ENCODE results near the gene SMR3B.
A peak's percentile ranks its signal among the peaks of the same experiment; 100 is the strongest.

SMR3B gene

DNA sequence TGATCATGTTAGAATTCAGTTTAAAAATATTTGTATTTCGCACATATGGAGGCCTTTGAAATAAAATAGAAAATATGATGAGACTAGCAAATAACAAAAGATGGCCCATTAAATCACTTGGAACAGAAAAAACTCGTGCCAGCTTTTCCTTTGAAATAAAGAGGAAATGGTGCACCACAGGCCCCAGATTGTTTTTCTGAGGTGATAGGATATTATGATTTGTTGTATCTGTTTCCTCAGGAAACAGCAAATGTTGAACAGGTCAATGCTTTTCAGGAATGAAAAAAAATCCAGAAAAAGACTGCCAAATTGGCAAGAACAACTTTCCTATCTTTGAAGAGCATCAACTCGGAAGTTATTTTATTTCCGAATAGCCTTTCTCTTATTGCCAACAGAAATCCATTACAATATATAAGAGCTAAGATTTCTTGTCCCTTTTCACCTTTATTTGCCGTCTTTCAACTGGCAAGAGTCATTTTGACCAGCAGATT lies at the start of gene SMR3B:
Gene SMR3B (plus strand): TSS at position 441 of the 491 bp plus-strand sequence. CDS start 1,380 bp downstream, outside the sequence.
- no peak for DNase-seq
- intact Hi-C loops (cut with DNase I) = no loop called here

DNA sequence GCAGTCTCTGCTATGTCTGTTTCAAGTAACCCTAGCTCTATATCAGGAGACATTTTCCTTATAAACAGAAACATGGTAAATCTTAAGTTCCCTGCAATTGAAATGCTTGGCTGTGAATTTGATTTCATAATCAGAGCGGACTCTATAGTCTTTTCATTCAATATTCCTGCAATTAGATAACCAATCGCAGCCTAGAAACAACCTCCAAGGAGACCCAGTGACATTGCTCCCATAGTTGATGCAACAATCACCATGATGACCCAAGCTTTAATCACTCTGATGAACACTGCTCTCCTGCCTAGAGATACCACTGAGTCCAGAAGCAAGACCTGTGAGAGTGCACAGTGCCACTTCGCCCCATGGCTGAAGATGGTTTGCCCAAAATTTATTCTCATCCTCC lies 48.2 kb upstream of the SMR3B start, which contains the start of gene CABS1:
Gene CABS1 (plus strand): TSS at position 301 of the 400 bp plus-strand sequence. CDS start 59 bp downstream, at position 360.
- intact Hi-C loops (cut with DNase I) = no loop called here
- no peak for DNase-seq

DNA sequence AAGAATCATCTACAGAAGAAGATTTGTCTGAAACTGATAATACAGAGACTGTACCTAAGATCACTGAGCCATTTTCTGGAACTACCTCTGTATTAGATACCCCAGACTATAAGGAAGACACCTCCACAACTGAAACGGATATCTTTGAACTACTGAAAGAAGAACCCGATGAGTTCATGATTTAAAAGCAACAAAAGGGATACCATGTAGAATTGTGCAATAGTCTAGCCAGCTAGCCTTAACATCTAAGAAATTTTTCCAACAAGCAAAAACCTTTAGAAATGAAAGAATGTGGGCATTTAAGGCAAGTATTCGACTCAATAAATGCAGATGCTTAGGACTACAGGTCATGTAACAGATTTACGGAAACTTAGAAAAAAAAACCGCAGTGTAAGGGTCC lies 46.9 kb upstream of the SMR3B start:
- intact Hi-C loops (cut with DNase I) = no loop called here
- DNase-seq = no peak

DNA sequence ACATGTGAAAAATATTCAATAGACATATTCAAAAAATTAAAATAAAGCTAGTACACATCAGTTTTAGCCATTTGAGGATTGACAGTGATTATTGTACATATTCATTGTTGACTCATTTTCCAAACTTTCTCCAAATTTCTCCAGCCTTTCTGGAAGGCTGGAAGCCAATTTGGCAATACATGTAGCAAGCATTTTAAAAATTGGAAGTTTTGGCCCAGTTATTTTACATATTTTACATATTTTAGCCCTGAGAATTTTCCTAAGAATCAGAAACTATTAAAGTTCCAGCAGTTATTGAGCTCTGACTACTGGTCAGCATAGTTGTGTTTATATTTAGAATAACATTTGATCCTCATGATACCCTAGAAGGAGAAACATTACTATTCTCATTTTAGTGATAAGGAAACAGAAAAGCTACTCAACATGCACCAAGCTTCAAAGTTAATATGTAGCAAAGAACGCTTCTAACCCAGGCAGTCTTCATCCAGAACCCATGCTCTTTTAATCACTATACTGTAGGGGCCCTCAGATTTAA lies 45.0 kb upstream of the SMR3B start:
- no peak for DNase-seq
- intact Hi-C loops (cut with DNase I) = no loop called here

DNA sequence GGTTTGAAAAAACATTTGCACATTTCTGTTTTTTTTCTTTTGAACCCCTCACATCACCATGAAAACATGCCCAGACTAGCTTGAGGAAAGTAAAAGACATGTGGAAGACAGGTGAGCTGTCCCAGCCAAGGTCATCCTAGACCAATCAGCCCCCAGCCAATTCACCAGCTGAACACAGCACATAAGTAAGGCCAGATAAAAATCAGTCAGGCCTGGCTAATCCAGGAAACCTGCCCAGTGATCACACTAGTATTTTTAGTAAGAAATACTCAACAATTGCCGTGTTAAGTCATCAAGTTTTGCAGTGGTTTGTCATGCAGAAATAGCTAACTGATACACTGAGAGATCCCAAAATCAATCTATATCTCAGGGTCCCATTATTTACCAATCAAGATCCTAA lies 26.7 kb upstream of the SMR3B start:
- no peak for DNase-seq
- intact Hi-C loops (cut with DNase I) = no loop called here

DNA sequence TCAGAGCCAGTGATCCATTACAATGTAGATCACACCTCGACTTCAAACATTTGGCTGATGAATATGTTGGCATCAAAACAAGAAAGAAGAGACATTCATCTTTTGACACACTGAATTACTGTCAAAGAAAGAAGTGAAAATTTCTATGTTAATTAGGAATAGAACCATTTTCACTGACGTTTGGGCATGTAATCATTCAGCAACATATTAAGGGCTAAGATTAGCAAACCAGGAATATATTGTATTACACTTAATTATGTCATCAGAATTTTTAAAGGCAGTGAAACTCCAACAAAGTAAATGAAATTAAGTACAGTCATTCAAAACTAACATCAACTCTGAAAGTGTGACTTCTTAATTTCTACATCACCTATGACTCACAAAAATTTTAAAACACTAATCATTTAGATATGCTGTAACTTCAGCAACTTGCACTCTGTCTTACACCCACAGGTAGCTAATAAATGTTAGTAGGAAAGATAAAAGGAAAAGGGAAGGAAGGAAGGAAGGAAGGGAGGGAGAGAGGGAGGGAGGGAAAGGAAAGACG lies 23.7 kb upstream of the SMR3B start:
- intact Hi-C loops (cut with DNase I) = no loop called here

DNA sequence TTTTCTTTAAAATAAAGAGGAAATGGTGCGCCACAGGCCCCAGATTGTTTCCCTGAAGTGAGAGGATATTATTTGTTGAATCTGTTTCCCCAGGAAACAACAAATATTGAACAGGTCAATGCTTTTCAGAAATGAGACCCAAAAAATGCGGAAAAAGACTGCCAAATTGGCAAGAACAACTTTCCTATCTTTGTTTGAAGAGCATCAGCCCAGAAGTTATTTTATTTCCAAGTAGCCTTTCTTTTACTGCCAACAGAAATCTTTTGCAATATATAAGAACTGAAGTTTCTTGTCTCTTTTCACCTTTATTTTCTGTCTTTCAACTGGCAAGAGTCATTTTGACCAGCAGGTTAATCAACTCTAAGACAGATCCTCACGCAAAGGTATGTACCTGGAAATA lies 22.5 kb upstream of the SMR3B start, which contains the start of gene SMR3A:
Gene SMR3A (plus strand): TSS at position 301 of the 400 bp plus-strand sequence. CDS start 1,356 bp downstream, outside the sequence.
- intact Hi-C loops (cut with DNase I) = no loop called here
- no peak for DNase-seq

More for the DNA sequence above, 23.7 kb upstream of the SMR3B start:
- no peak for DNase-seq

DNA sequence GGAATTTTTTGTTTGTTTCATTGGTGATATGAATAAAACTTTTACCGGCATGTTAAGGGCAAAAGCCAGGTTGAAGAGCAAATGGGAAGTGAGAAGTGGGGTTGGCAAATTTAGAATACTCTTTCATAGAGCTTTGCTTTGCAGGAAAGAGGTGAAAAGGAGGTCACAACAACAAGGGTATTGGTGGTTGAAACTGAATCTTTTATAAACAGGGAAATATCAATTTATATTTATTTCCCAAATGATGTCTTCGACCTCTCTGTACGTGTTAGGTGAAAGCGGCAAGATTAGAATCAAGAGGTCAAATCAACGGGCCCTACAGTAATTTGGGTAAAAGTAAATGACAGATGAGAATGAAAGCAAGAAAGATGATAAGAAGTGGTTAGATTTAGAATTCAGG lies 18.9 kb upstream of the SMR3B start:
- intact Hi-C loops (cut with DNase I) = no loop called here
- no peak for DNase-seq

DNA sequence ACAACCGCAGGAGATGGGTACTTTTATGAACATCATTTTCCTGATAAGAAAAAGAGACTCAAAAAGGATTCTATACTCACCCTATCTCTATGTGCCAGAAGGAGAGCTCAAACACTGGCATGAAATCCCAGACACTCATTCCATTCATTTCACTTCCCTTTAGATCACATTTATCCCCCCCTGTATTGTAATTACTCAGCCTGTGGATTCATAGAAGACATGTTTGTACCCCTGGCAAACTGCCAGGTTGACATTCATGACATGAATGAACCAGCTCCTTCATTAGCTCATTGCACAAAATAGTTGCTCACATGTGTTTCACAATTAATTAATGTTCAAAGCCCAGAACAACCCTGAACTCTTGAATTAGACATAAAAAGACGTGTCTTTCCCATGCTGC lies 17.5 kb upstream of the SMR3B start:
- intact Hi-C loops (cut with DNase I) = no loop called here
- no peak for DNase-seq

DNA sequence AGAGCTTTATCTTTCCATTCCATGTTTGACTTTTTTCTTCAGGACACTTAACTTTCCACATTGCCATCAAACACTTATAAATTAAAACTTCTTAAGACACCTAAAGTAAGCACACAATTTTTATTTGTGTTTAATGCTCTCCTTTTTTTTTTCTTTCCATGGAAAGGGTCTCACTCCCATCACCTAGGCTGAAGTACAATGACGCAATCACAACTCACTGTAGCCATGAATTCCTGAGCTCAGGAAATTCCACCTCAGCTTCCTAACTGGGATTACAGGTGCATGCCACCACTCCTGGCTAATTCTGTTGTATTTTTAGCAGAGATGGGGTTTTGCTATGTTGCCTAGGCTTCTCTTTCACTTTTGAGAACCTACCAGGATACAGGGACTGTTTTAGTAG lies 15.1 kb upstream of the SMR3B start:
- no peak for DNase-seq
- intact Hi-C loops (cut with DNase I) = no loop called here

DNA sequence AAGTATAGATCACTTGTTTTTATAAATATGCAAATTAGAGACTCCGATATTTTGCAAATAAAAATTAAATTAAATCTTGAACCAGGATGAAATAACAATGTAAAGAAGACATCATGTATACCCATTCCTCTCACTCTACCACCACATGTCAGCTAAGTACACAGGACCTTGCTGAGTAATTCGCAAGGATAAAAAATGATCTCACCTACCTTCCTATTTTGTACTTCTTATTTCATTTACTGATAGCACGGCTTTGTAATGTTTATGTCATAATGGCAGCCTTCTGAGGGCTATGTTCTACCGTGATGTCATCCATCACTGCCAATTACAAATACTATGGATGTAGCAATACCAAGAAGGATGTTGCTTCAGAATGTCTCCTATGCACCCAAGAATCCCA lies 10.9 kb upstream of the SMR3B start:
- no peak for DNase-seq
- intact Hi-C loops (cut with DNase I) = no loop called here

DNA sequence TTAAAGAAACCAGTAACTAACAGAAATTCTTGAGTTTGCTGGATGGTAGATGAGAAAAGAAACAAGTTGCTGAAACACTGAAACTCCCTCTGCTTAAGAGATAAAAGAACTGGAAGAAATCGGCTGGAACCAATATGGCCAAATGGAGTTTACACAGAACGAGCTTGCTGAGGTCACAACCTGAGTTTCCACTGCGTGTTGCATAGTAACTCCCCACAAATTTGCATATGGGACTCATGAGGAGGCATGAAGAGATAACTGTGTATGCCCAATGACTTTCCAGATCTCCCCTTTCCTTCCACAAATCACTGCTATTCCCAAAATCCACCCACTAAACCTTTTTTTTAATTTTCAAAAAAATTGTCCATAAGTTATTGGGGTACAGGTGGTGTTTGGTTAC lies 10.2 kb upstream of the SMR3B start:
- intact Hi-C loops (cut with DNase I) = no loop called here
- no peak for DNase-seq

DNA sequence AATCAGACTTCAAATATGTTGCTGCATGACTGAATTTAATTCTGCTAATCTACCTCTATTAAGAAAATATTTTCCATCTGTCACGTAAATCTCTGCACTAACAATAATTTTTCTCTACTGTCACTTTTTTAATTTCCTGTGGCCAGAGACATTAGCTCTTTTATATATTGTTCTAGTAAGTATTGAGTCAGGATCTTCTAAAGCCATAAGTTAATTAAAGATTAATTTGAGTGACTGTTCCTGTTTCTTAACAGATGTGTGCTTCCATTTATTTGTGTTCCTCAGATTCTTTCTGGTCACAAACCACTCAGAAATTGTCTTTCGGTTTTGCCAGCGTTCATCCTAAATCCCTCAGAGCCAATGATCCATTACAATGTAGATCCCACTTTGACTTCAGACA lies 2.4 kb upstream of the SMR3B start:
- intact Hi-C loops (cut with DNase I) = no loop called here
- no peak for DNase-seq

DNA sequence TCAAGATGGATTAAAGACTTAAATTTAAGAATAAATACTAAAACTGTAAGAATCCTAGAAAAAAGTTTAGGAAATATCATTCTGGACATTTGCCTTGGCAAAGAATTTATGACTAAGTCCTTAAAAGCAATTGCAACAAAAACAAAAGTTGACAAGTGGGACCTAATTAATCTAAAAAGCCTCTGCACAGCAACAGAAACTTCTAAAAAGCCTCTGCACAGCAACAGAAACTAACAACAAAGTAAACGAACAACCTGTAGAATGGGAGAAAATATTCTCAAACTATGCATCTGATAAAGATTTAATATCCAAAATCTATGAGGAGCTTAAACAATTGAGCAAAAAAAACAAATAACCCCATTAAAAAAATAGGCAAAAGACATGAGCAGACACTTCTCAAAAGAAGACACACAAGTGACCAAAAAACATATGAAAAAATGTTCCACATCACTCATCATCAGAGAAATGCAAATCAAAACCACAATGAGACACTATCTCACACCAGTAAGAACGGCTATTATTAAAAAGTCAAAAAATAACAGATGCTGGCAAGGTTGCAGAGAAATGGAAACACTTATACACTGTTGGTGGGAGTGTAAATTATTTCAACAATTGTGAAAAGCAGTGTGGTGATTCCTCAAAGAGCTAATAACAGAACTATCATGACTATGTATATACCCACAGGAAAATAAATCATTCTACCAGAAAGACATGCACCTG lies 9.3 kb downstream of the SMR3B start:
- intact Hi-C loops (cut with DNase I) = no loop called here
- DNase-seq = no peak

DNA sequence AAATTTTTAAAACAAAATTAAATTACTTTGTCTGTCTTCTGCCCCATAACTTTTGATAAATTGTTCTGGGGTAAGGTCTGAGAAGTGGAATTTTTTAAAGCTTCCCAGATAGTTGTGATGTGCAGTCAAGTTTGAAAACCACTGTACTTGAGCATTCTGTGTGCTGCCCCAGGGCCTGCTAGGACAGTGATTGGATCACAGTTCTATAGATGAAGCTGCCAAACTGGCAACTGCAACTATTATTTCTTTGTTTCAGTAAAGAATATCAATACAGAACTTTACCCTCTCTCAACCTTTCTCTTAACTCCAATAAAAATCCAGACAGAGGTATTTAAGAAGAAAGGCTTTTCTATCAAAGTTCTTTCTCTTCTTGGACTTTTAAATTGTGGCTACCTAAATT lies 14.6 kb downstream of the SMR3B start, which contains the start of gene OPRPN:
Gene OPRPN (plus strand): TSS at position 361 of the 400 bp plus-strand sequence. CDS start 1,346 bp downstream, outside the sequence.
- intact Hi-C loops (cut with DNase I) = no loop called here
- DNase-seq = no peak

DNA sequence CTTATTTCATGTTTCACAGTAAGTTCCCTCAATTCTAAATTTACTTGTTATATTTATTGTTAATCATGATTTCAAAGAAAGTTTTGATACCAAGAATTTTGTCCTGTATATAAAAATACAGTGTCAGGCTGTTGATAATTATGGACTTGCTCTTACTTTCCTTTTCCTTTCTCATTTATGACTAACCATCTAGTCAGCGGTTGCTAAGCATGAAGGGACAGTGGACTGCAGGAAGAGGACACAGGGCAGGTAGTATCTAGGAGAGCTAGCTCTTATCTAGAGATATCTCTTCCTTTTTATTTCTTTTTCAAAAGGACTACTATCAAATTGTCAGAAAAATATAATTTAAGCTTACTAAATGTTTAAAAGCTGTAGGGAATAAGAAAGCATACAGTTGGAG lies 16.4 kb downstream of the SMR3B start:
- intact Hi-C loops (cut with DNase I) = no loop called here

DNA sequence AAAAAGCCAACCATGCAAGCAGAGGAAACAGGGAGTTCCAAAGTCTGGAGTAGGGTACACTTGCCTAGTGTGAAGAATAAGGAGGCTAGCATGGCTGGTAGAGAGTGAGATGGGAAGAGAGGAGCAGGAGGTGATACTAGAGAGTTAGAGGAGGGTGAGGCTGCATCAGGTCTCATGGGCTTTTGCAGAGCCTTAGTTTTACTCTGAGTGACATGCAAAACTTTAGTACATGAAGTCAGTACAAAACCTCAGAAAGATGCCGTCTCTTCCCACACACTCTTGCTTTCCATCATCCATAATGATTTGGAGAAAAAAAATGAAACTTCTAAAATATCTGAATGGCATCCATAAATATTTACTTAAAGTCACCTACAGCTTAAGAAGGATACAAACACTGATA lies 19.8 kb downstream of the SMR3B start:
- intact Hi-C loops (cut with DNase I) = no loop called here
- no peak for DNase-seq

More for the DNA sequence above, 16.4 kb downstream of the SMR3B start:
- DNase-seq = no peak

DNA sequence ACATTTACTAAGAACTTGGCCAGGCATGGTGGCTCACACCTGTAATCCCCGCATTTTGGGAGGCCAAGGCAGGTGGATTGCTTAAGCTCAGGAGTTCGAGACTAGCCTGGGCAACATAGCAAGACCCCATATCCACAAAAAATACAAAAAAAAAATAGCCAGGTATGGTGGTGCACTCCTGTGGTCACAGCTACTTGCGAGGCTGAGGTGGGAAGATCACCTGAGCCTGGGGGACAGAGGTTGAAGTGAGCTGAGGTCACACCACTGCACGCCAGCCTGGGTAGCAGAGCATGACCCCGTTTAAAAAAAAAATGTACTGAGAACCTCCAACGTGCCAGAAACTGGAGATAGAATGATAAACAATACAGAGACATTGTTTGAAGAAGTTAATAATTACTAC lies 22.8 kb downstream of the SMR3B start:
- no peak for DNase-seq
- intact Hi-C loops (cut with DNase I) = no loop called here

DNA sequence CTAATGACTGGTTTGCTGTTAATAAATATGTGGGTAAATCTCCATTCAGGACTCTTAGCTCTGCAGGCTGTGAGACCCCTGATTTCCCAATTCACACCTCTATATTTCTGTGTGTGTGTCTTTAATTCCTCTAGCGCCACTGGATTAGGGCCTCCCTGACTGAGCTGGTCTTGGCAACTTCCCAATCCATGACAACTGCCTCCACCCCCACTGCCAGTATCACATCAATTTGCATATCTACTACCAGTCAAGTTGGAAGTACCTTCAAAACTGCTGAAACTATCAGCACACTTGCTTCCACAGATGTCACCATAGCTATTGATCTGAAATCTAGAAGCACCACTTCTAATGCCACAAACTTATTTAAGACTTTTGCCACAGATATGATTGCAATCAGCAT lies 42.4 kb downstream of the SMR3B start:
- peak in 1 of 42 donors; percentile 8 for DNase-seq
- intact Hi-C loops (cut with DNase I) = no loop called here

DNA sequence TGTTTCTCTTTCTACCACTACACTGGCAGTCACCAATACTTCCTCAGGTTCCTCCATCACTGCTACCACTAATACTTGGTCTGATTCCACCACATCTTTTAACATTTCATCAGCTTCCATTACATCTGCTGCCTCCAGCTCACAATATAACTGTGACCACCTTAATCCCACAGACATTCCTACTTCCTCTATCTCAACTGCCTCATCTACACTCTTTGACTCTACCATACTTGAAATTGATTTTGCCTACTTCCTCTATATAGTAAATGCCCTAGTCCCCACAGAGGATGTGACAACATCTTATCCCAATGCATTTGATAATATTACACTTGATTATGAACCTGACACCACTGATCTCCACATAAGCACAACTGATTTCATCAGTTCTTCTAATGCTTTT lies 43.9 kb downstream of the SMR3B start:
- intact Hi-C loops (cut with DNase I) = no loop called here
- DNase-seq = no peak
